Posterior cingulate gyrus (tissue), 11 donors: ENCODE measurements around the gene UFSP2.
"Not testable (repeated sequence)": the region's sequence is repeated elsewhere in the genome, so short reads cannot be mapped to it uniquely, and the experiment has no call there.

Source experiments
- DNase-seq, 10 donors: peaks; one replicate each; pipeline versions ENCODE4 v3.0.0 to v3.0.0-alpha.2; 2020 to 2021; ENCODE audit warnings: mixed read lengths in 3 of 10
- intact Hi-C: fragments of 100-400 bp; cut with DNase I; formaldehyde crosslinking; loops from one replicate; pipeline ENCODE4 v1.15.1; 2023

Gene UFSP2

DNA sequence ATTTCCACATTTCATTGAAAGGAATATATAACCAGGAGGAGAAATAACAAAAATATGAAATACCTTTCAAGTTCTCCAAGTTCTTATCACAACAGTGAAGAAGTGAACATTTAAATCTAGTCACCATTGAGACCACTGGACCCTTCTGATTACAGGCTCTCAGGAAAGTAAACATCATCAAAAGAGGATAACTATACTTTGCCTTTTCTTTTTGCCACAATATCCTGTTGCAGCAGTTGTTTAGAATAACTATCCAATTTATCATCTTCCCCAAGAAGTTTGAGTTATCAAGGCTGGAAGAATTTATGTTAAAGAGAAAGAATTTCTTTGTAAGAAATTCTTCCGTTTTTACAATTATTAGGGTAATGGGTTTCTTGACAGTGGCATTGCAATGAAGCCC lies 33.6 kb downstream of the UFSP2 start:
- intact Hi-C loops = loop anchor here (10.0 kb wide), 1 partner anchor 87 kb away; no protein-coding TSS in a partner anchor
- no peak for DNase-seq

DNA sequence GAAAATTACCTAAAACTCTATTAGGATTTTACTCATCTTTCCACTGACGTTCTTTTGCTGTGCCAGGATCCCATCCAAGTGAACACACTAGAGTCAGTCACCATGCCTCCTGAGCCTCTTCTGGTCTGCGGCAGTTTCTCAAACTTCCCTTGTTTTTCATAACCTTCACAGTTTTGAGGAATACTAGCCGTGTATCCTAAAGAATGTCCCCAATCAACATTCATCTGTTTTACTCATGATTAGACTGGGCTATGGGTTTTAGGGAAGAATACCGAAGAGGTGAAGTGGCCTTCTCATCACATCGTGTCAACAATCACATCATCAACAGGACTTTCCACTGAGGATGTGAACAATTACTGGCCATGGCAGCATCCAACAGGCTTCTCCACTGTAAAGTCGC lies 34.8 kb downstream of the UFSP2 start:
- intact Hi-C loops = loop anchor here (10.0 kb wide), 1 partner anchor 86 kb away; no protein-coding TSS in a partner anchor

DNA sequence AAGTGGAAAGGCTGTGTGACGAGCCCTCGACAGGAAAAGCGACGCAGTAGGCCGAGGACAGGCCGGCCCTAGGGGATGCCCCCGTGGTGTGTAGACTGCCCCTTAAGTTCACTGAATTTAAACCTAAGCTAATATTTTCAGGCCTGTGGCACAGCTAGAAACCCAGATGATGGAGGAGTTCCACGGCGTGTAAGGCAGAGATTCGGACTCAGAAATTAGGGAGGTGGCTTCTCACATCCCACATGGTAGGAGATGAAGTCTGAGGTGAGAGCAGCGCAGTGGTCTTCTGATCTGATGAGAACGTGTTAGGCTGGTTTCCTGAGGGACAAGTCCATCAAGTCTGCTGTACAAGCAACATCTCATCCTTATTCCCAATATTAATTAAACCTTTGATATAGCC lies 37.8 kb downstream of the UFSP2 start:
- no peak for DNase-seq
- intact Hi-C loops = no loop called here

More for the DNA sequence above, 34.8 kb downstream of the UFSP2 start:
- DNase-seq = no peak

DNA sequence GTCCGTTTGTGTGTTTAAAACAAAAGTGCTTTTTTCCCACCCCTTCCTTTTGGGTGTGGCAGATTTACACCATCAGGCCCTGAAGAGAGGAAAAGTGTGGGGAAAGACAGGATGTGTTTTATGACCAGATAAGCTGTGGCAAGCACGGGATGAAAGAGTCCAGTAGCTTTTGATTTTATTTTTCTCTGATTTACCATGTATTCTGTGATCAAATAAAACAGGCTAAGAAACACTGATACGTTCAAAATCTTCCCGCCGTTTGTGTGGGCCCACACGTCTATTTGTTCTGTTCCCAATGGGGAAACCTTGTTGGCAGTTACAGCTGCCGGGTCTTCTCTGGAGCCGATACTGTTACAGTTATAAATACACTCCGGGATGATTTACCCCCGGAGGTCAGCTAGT lies 40.8 kb downstream of the UFSP2 start:
- DNase-seq = no peak
- intact Hi-C loops = no loop called here

DNA sequence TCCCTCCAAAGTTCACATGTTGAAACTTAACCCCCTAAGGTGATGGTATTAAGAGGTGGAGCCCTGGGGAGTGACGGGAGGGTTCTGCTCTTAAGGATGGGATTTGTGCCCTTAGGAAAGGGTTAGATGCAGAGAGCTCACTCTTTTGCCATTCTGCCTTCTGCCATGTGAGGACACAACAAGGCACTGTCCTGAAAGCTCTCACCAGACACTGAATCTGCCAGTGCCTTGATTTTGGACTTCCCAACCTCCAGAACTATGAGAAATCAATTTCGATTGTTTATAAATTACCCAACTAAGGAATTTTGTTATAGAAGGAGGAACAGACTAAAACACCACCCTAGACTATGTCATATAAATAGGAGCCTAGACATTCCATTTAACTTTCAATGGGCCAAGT lies 41.7 kb downstream of the UFSP2 start:
- no peak for DNase-seq
- intact Hi-C loops = no loop called here

DNA sequence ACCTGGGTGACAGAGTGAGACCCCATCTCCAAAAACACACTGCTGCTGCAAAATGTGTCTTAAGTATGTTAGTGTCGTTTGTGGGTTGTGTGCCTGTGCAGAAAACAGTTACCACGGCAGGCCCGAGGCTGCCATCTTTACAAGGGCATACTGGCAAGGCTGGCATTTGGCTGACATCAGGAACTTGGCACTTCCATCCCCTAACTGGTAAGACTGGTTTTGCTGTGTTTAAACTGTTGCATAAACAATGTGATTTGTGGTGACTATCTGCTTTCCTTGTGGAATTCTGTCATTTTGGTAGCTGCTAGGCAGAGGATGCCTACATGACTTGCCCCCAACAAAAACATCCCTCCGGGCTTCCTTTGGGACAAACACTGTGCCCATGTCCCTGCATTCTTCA lies 42.3 kb downstream of the UFSP2 start:
- intact Hi-C loops = no loop called here
- no peak for DNase-seq

DNA sequence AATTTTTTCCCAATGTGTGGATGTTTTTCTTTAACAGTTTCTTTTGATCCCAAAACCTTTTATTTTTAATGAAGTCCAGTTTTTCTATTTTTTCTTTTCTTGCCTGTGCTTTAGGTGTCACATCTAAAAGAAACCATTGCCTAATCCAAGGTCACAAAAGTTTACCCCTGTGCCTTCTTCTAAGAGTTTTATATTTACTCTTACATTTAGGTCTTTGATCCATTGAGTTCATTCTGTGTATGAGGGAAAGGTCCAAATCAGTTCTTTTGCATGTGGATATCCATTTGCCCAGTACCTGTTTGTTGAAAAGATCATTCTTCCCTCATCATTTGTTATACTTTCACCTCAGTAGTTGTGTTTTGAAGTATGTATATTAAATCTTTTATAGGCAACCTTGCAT lies 43.0 kb downstream of the UFSP2 start:
- no peak for DNase-seq
- intact Hi-C loops = no loop called here

DNA sequence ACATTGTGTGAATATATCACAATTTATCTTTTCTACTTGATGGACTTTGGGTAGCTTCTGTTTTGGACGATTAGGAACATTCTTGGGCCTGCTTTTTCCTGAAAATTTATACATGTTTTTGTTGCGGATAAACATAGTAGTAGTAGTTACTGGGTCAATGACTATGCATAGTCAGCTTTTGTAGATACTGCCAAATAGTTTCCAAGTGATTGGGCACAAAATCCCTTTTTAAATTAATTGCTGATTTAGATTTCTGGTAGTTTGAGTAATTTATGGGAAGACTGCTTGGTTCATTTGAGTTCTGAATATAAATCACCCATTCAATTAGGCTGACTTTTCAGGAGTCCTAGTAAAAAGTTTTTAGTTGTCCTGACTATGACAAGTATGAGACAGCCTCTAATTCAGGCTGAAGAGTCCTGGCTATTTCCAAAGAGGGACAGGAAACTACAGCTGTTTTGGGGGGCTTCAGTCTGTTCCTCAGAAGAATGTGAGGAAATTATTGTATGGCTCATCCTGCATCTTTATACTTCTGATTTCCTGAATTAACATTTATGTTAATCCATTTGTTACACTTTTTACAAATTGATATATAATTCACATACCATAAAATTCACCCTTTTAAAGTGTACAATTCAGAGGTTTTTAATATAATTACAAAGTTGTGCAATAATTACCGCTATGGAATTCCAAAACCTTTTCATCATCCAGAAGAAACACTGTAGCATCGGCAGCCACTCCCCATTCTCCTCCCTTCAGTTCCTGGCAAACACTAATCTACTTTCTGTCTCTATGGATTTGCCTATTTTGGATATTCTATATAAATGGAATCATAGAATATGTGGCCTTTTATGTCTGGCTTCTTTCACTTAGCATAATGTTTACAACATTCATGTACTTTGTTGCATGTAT lies 44.2 kb downstream of the UFSP2 start:
- intact Hi-C loops = no loop called here
- DNase-seq = no peak

DNA sequence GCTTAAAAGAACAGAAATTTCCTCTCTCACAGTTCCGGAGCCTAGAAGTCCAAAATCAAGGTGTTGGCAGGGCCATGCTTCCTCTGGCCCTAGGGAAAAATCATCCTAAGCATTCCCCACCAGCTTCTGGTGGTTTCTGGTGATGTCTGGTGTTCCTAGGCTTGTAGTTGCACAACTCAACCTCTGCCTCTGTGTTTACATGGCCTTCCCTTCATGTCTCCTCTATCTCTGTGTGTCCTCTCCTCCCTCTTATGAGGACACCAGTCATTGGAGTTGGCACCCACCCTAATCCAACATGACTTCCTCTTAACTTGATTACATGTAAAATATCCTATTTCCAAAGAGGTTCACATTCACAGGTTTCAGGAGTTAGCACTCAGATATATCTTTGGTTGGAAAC lies 45.4 kb downstream of the UFSP2 start:
- intact Hi-C loops = no loop called here
- DNase-seq = no peak

DNA sequence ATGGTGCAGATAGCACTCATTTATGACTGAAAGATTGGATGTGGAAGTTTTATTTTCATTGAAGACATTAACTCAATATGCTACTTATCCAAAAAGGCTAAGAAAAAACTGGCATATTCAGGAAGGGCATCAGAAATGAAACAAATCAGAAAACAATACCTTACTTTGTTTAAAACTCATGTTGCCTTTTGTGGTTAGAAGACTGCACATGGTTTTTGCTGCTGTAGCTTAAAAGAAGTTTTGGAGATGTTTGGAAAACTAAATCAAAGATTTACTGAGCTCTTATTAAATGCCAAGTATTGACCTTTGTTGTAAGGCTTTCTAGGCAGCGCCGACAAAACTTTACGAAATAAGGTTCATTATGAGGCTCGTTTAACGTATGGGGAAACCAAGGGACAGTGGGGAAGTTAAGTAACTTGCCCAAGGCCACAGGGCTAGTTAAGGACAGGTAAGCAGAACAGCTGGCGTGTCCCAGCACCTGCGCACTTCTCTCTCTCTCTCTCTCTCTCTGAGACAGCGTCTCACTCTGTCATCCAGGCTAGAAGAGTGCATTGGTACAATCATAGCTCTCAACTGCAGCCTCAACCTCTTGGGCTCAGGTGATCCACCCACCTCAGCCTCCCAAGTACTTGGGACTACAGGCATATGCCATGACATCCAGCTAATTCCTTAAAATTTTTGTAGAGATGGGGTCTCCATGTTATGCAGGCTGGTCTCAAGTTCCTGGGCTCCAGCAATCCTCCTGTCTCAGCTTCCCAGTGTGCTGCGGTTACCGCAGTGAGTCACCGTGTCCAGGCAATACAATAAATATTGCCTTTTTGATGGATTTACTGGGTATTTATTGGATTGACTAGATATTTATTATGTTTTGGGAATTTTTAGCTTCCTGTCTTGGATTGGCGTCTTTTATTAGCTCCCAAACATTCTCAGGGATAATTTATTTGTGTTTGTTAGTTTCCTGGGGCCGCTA lies 46.2 kb downstream of the UFSP2 start:
- intact Hi-C loops = no loop called here
- DNase-seq = no peak

DNA sequence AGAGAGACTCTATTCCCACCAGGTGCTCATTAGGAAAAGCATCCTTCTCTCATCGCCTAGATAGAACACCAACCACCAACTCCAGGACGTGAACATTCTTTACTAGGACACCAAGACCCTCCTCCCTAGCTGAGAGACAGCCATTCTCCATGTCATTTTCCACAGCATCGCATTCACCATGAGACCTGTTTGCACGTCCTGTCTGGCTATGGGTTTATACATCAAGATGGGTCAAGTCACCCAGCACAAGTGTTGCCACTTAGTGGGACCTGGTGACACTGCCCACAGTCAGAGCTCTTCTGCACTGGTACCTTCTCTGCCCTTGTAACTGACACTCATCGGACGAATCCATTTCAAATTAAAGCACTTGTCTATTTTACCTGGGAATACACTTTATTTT lies 47.5 kb downstream of the UFSP2 start:
- intact Hi-C loops = no loop called here
- no peak for DNase-seq

DNA sequence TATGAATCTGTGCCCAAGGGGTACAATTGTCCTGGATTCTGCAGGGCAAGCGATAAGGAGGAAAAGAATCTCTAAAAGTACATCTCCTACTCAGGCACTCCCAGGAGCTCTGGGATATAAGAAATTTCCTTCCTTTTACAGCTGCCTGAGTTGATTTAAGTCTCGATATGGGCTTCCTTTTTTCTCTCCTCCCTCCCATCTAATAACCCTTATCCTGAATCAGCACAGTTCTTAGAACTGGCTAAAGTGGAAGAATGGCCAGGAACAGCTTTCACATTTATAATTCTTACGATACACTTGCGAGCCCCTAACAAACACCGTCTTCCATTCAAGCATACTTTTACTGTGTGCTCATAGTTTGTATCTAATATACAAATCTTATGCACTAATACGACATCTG lies 51.2 kb downstream of the UFSP2 start:
- intact Hi-C loops = no loop called here
- DNase-seq = no peak

DNA sequence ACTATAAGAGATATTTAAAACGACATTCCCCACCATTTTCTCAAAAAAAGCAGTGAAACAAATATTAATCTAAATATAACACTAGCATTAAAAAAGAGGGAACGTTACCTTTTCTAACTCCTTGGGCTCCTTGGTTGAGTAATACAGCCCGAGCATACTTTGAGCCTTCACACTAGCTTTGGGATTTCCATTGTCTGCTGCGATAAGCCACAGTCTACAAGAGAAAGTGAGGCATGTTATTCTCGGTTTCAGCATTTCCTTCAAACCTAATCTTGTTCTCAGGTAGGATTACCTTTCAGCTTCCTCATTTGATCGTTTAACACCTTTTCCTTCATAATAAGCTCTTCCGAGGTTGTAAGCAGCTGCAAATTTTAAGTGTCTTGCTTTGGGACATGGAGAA lies 51.7 kb downstream of the UFSP2 start:
- intact Hi-C loops = no loop called here
- no peak for DNase-seq

DNA sequence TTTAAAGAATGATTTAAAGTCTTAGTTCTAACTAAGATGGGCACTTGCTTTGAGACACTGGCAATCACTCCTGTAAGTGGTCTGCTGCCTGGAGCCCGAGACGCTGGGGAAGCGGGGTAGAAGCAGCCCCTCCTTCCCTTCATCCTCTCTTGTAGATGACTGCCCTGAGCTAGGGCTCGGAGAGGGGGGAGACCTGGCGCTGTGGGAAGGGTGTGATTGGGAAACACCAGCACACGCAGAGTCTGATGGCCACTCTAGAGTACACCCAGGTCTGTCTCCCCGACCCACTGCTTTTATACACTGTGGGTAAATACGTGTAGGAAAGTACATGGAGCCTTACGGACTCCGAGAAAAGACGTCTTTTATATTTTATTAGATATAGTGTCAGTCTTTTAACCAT lies 54.1 kb downstream of the UFSP2 start:
- DNase-seq = no peak
- intact Hi-C loops = no loop called here

DNA sequence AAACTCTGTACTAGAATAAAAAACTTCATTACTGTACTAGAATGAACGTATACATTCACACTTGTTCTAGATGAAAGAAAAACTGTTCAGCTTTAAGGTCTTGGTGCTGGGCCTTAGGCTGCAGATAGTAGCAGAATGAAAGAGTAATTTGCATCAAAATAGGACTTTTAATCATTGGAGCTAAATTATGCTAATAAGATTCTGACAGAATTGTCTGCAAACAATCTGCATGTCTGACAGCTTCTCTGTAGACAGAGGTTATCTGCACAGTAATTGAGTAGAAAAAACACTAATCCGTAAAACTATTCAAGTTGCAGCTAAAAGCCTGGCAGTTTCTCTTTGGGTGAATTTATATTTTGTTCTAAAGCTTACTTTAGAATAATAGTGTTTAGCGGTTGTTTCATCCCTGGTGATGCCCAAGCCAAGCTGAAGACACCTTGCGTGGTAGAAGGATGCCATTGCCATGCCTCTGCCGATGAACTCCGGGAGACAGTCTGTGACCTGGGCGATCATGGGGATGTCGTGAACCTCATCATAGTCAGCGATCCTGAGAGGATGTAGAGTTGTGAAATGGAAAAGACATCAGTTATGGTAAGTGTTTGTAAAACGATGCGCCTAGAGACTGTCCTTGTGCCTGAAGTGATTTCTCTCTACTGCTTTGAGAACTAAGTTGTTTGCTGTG lies 55.4 kb downstream of the UFSP2 start:
- no peak for DNase-seq
- intact Hi-C loops = no loop called here

DNA sequence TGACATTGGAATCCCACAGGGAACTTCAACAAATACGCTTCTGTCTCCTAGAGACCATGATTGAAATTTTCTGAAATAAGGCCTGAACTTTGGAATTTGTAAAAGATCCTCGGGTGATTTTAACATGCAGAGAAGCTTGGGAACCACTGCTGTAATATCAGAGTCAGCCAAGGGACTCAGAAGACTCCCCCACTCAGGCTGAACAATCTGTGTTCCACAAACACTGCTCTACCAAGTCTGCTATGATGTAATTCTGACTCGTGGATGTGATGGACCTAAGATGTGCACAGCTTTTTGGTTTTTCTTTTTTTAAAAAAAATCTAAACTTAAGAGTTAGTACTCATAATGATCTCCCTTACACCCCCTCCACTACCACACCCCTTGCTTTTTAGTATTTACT lies 56.0 kb downstream of the UFSP2 start:
- intact Hi-C loops = no loop called here

DNA sequence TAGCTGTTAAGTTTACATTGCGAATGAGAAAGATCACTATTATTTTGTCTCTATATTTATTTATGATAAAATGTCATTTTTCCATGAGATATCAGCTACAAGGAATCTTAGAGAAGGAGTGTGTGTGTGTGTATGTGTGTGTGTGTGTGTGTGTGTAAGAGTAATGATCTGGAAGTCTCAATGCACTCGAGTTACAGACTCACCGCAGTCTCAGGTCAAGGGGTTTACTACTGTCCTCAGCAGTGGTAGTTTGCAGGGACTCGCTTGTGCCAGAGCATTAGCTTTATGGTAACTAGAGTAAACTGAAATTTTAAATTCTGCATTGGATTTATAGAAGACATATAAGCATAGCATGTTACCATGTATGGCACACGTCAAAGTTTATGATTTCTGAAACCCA lies 60.9 kb downstream of the UFSP2 start:
- intact Hi-C loops = no loop called here
- no peak for DNase-seq

More for the DNA sequence above, 56.0 kb downstream of the UFSP2 start:
- no peak for DNase-seq

DNA sequence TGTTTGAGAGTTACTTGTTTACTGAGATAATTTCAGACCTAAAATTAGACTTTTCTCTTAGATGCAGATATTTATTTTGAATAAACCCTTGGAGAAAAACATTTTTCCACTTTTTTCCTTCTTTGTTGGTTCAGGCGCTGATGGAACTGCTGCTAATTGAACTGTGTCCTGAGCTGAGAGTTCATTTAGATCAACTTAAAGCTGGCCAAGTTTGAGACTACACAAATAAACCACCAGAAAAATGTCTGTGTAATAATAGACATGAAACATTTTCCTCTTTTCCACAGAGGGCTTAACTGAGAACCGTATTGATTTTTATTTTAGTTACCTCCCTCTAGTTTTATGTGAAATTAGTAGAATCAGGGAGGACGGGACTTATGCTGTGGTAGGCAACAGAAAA lies 62.5 kb downstream of the UFSP2 start:
- intact Hi-C loops = no loop called here
- DNase-seq = no peak

DNA sequence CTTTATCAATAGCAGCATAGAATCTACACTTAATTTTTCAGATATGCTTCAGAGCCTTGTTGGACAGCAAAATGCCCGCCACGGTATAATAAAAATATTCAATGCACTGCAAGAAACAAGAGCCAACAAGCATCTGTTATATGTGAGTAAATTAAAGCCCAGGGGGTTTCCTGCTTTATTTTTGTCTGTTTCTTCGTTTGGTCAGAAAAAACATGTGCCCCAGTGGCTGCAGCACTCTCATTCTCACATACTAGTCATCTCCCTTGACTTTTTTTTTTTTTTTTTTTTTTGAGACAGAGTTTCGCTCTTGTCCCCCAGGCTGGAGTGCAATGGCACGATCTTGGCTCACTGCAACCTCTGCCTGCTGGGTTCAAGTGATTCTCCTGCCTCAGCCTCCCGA lies 63.2 kb downstream of the UFSP2 start:
- intact Hi-C loops, DNase-seq: not testable (repeated sequence)

DNA sequence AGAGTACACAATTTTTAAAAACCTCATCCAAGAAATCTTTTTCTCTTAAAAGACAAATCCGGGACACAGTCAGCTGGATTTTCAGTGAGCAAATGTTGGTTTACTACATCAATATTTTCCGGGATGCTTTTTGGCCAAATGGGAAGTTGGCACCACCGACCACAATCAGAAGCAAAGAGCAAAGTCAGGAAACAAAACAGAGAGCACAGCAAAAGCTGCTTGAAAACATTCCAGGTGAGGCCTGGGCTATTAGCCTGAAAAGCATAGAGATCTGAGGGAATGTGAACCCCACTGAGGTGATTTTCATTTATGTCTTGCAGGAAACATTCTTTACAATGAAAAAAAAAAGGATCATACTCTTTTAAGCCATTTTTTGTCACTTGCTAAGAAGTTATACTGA lies 63.9 kb downstream of the UFSP2 start:
- DNase-seq = no peak
- intact Hi-C loops = no loop called here
